Endometrial microvascular endothelial cells (primary cell): ENCODE data around the gene HIPK2. TPM values are rescaled to one million over a fixed set of nuclear protein-coding genes. Genes with fewer than 3 reads are reported as not detected.

Source experiments
- in situ Hi-C: cut with HindIII; loops from 2 replicates; pipeline ENCODE4 v1.10.0; 2017; ENCODE audit warnings: low sequenced_read_pairs, low pct_unique_long_range_greater_than_20kb; ENCODE audit errors: inconsistent ontology term
- total RNA-seq: library from RNA; depleted of rRNA; stranded (reverse); fragments of >200 nt; gene quantifications from one replicate; pipeline ENCODE4 v1.2.3, GENCODE V29; 2015; ENCODE audit errors: inconsistent ontology term

HIPK2 gene
- total RNA-seq, 1 donor from 2014 or later, result 17.9 TPM

- in situ Hi-C loops, result no loop called here
Measured at GRCh38 chr7:139704308-139704879, 73.4 kb downstream of the HIPK2 start.

DNA sequence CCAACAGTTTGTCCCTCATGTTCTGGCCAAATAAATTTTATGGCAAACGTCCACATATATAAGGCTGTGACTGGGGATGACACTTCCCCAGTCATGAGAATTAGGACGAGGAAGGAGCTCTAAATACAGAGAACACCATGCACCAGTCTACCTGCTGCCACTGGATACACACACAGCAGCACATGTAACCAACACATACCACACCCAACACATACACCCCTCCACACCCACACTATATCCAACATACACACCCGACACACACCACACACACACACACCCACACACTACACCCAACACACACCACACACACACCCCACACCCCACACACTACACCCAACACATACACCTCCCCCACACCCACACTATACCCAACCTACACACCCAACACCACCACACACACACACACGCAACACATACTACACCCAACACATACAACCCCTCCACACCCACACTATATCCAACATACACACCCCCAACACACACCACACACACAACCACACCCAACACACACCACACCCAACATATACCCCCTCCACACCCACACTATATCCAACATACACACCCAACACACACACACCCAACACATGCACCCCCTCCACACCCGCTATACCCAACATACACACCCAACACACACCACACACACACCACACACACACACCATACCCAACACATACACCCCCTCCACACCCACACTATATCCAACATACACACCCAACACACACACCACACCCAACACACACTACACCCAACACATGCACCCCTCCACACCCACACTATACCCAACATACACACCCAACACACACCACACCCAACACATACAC, 74.1 kb downstream of the HIPK2 start:
- in situ Hi-C loops, result no loop called here

DNA sequence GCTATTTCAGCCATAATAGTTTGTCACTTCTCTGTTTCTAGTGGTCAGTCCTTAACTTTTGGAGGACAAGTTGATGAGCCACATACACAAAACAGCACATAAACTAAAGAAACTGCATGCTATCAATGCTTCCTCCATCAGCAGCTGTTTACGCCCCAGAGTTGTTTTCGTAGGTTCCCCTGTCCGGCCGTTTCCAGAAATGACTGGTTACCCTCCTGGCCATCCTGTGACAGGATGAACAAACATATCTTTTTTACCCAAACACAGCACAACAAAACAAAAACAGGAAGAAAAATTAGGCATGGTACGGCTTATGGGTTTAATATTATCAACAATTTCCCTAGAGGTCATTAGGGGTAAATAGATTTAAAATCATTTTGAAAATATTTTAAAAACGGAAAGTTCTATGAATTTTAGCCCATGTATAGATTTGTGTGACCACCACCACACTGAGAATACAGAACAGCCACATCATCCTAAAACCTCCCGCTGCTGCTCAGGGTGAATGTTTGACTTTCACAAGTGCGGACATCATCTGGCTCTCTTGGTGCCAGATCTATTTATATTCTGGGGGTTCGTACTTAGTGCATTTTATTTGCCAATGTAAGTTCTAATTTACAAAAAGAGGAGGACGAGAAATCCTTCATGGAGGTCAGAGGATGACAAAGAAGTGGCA, 74.8 kb downstream of the HIPK2 start:
- in situ Hi-C loops, result no loop called here

- in situ Hi-C loops, result no loop called here
Measured at GRCh38 chr7:139702313-139702731, 75.5 kb downstream of the HIPK2 start.

DNA sequence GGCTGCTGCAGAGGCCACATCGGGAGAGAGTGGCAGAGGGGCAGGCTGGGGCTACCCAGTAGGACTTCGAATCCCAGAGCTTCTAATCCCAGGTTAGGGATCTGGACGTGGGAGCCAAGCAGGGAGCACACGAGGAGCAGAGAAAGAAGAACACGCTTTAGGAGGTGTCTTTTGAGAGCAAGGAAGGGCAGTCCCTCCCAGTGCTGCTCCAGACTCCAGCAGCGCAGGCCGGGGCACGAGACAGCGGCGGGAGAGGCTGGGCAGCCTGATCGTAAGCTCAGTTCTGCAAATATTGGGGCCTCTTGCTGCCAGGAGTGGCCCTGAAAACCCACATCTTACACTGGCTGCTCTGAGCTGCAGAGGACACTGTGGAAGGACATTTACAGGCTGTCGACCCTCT, 75.9 kb downstream of the HIPK2 start:
- in situ Hi-C loops, result no loop called here

- in situ Hi-C loops, result no loop called here
Measured at GRCh38 chr7:139700505-139701235, 77.1 kb downstream of the HIPK2 start.

GRCh38 chr7:139699640-139700504, 77.9 kb downstream of the HIPK2 start:
- in situ Hi-C loops, result no loop called here

GRCh38 chr7:139698844-139699243, 79.0 kb downstream of the HIPK2 start:
- in situ Hi-C loops, result no loop called here

GRCh38 chr7:139698278-139698677, 79.5 kb downstream of the HIPK2 start:
- in situ Hi-C loops, result no loop called here

DNA sequence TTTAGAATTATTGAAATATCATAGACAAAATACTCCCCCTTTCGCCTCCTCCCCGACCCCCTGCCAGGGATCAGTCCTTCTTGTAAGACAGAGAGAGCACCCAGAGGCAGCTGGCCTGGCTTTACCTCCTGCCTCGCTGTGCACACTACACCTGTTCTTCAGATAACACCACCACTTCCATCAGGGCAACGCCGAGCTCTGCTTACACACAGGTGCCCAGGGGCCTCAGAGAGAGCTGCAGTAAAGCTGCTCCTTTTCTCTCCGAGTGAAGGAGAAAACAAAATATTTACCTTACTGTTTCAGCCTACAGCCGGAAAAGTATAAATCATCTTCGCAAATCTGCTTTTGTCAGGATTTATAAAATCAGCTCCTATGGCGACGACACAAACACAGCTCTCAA, 80.7 kb downstream of the HIPK2 start:
- in situ Hi-C loops, result no loop called here

DNA sequence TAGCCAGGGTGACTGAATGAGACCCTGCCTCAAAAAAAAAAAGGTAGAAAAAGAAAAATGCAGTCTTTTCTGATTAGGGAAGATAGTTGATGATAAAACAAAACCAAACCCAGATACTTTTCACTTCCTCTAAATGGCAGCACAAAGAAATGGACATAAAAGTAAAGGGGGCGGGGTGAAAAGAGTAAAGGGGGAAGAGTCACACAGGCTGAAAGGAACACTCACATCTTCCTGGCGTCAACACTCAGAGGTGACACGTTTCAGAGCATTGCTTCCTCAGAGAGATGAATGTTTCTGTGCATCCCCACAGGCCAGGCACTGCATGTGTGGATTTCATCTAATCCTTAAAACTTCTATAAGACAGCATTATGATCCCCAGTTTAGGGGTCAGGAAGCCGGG, 81.2 kb downstream of the HIPK2 start:
- in situ Hi-C loops, result no loop called here

- in situ Hi-C loops, result no loop called here
Measured at GRCh38 chr7:139695588-139695987, 82.2 kb downstream of the HIPK2 start.

GRCh38 chr7:139695051-139695450, 82.7 kb downstream of the HIPK2 start:
- in situ Hi-C loops, result no loop called here

DNA sequence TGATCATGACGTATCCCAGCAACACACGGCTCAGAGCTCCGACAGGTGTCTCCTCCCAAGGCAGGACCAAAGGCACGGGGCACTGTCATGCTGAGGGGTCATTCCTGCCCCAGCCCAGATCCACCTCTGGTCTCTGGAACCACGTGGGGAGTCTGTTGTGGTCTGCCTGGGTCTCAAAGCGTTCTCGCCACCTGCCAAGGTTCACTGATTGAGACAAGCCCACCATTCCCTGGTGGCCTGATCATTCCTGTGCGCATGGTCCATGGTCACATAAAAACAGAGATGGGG, 83.5 kb downstream of the HIPK2 start:
- in situ Hi-C loops, result no loop called here

- in situ Hi-C loops, result no loop called here
Measured at GRCh38 chr7:139693651-139694388, 84.0 kb downstream of the HIPK2 start.

GRCh38 chr7:139692723-139693122, 85.1 kb downstream of the HIPK2 start:
- in situ Hi-C loops, result no loop called here

DNA sequence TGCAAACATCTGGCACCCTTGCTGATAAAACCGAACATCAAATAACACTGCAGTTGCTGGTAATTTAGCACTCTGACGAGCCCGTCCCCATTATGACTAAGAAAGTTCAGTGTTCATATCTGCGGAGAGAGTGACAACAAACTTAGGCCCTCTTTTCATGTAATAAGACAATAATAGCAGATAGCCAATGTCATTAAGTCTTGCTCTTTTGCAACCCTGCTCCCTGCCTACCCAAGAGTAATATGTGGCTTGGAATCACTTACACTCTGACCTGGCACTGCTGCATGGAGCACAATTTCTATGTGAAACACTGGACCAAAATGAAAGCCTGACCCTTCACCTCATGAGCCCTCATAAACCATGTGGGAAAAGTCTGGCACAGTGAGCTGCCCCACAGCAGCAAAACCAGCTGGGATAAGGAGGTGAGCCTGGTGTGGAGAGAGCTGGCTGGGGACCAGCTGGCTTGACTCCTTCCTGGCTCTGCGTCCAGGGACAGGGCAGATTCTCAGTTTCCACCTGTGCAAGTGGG, 86.5 kb downstream of the HIPK2 start:
- in situ Hi-C loops, result no loop called here
